GM03348 (cell line): ENCODE data around the gene IL7R.

ENCODE experiments used
- DNase-seq: peaks from one replicate; pipeline ENCODE4 v3.0.0; 2012; ENCODE audit warnings: low spot score

IL7R gene

GRCh38 chr5:35904443-35905132, 47.9 kb downstream of the IL7R start:
- DNase-seq: no peak

- no peak for DNase-seq
Measured at GRCh38 chr5:35908228-35908627, 51.5 kb downstream of the IL7R start.

- no peak for DNase-seq
Measured at GRCh38 chr5:35908814-35909213, 52.1 kb downstream of the IL7R start.

- peak; percentile 79 for DNase-seq
Measured at GRCh38 chr5:35919191-35919590, 62.5 kb downstream of the IL7R start.

GRCh38 chr5:35920890-35921289, 64.2 kb downstream of the IL7R start:
- no peak for DNase-seq

- DNase-seq: no peak
Measured at GRCh38 chr5:35921930-35922329, 65.2 kb downstream of the IL7R start.

GRCh38 chr5:35922468-35922867, 65.8 kb downstream of the IL7R start:
- no peak for DNase-seq

GRCh38 chr5:35924122-35924949, 67.6 kb downstream of the IL7R start:
- peak; percentile 64 for DNase-seq

- peak; percentile 86 for DNase-seq
Measured at GRCh38 chr5:35924950-35925722, 68.4 kb downstream of the IL7R start.

GRCh38 chr5:35926389-35927051, 69.8 kb downstream of the IL7R start:
- DNase-seq: peak; percentile 79
